NCI-H1417 treated with DMSO at 0.1 percent for 48 hours (cell line): ENCODE measurements around the gene CT55.
"Not testable (repeated sequence)": the region's sequence is repeated elsewhere in the genome, so short reads cannot be mapped to it uniquely, and the experiment has no call there.

Experiments
- DNase-seq: peaks from one replicate; lab custom pipeline; 2025; lab: John Stamatoyannopoulos, UW

Gene CT55

GRCh38 chrX:135170877-135171519 is at the start of gene CT55:
TSS of gene CT55 (minus strand) at chrX:135171398. CDS start at chrX:135171171, 227 bp downstream.
- no peak for DNase-seq

DNA sequence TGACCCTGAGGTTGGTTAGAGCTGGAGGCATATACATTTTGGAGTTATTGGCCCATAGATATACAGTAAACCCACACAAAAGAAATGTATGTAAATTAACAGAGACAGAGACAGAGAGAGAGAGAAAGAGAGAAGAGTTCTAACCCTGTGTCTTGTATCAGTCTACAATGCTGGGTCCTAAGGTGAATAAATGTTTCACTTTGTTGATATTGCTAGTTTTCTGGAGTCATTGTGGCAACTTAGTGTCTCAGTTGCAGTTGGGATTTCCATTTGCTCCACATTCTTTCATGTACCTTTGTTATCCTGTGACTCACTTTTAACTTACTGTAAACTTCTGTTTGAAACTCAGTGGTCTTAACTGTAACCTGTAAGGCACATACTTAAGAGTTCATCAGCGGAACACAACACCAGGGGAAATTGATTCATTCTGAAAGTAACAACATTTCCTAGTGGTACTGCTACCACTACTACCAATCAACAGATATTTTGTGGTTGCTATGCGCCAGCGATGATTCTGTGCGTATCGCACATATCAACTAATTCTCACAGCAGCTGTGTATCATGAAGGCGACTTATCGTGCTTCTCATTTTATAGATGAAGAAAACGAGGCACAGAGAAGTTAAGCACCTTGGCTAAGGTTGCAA is 42.1 kb upstream of the CT55 start:
- no peak for DNase-seq

GRCh38 chrX:135206427-135206826 is 35.2 kb upstream of the CT55 start:
- not testable (repeated sequence) for DNase-seq

GRCh38 chrX:135200297-135200696 is 29.1 kb upstream of the CT55 start:
- no peak for DNase-seq

DNA sequence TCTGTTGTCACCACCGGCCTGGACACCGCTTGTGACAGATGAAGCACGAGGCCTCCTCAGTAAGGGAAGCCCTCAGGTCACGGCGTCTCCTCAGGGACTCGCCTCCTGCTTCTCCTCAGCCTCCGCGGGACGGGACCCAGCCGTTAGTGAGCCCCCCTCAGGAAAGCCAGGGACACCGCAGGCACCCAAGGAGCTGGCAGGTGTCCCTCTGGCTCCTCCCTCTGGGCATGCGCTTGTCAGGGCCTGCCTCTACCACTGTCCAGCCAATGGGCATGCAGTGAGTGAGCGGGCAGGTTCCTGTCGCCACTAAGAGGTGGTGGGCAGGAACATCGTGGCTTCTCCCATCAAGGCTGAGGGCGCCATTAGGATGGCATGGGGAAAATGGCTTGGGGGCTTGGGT is 23.5 kb upstream of the CT55 start:
- no peak for DNase-seq

GRCh38 chrX:135193740-135194139 is 22.5 kb upstream of the CT55 start:
- no peak for DNase-seq

DNA sequence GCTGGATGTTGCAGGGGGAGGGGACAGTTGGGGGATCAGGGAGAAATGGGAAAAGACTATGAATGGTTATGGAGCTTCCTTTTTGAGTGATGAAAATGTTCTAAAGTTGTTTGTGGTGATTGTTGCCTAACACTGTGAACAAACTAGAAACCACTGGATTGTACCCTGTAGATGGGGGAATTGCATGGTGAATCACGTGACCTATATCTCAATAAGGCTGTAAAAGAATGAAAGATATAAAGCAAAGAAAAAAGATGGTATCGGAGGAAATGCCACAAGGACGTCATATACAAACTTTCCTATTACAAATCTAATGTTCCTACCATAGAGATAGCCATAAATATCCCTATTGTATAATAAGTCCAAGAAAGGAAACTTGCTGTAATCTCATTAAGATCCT is 20.6 kb upstream of the CT55 start:
- DNase-seq, result no peak

GRCh38 chrX:135185795-135186443 is 14.7 kb upstream of the CT55 start:
- no peak for DNase-seq

DNA sequence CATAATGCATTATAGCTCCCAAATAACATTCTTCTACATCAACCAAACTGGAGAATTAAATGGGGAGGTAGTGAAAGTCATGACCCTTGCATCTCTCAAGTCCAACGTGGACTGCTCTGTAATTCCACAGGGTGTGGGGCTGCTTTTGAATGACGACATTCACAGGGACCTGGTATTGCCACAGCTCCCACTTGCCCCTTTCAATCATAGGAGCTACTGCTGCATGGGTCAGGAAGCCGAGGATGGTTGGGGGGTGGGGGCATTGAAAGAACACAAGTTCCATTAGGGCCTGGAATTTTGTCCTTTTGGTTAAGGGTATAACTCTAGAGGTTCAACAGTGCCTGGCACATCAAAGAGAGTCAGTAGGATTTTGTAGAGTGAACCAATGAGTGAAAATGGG is 7.4 kb upstream of the CT55 start:
- DNase-seq, result no peak

GRCh38 chrX:135170468-135170867 is 730 bp downstream of the CT55 start:
- DNase-seq, result no peak

GRCh38 chrX:135169534-135169933 is 1.7 kb downstream of the CT55 start:
- not testable (repeated sequence) for DNase-seq

GRCh38 chrX:135168486-135168885 is 2.7 kb downstream of the CT55 start:
- DNase-seq, result no peak

DNA sequence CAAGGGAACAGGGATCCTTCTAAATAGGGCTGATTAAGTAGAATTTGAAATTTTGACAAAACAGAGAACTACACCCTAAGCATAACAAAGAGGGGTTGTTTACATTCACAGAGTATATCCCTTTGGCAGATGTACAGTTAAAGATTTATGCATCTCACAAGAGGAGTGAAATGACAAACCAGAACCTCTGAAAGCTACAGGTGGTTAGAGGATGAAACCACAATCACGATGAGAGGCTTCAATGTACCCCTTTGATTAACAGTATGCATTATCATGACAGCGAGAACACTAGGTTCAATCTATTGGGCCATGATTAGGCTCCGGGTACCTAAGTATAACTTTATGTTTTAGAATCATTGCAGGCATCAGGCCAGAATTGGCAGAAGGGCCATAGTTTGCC is 16.5 kb downstream of the CT55 start:
- DNase-seq, result not testable (repeated sequence)

DNA sequence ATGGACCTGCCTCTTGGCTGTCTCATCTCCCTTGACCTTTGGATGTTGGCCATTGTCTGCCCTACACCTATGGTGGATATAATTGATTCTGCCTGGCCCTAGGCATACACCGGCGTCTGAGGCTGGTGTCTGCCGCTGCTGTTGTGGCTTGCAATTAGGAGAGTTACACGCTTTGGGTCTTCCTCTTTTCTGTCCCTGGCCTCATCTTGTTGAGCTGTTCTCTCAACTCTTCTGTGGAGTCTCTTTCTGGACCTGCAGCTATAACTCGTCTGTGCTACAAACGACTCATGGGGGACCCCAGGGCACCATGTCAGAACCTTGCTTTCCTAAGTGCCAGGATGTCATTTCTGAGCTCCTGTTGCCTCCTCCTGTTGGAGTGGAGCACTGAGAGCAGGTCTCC is 45.1 kb downstream of the CT55 start:
- DNase-seq, result not testable (repeated sequence)

GRCh38 chrX:135120056-135120576 is 51.1 kb downstream of the CT55 start, which contains the start of gene ETDB:
TSS of gene ETDB (minus strand) at chrX:135120526. CDS start at chrX:135119261, 1,265 bp downstream.
- DNase-seq, result not testable (repeated sequence)

- DNase-seq, result not testable (repeated sequence)
Measured at GRCh38 chrX:135116064-135116463, 55.1 kb downstream of the CT55 start.

DNA sequence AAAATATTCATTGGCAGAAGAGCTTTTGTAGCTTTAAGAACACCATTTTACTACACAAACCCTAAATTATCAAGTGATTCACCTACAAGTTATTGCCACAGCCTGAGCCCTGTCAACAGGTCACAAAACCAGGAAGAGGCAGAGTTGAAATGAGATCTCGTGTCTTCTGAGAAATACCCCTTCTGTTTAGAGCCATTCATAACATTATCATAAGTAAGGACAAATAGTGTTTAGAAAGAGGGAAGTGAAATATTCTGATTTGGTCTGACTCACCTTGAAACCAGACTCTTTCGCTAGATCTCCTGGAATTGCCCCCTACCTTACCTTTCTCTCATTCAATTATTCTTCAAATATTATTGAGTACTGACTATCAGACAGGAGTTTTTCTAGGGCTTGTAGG is 56.8 kb downstream of the CT55 start:
- no peak for DNase-seq

- DNase-seq, result no peak
Measured at GRCh38 chrX:135112743-135113142, 58.5 kb downstream of the CT55 start.

DNA sequence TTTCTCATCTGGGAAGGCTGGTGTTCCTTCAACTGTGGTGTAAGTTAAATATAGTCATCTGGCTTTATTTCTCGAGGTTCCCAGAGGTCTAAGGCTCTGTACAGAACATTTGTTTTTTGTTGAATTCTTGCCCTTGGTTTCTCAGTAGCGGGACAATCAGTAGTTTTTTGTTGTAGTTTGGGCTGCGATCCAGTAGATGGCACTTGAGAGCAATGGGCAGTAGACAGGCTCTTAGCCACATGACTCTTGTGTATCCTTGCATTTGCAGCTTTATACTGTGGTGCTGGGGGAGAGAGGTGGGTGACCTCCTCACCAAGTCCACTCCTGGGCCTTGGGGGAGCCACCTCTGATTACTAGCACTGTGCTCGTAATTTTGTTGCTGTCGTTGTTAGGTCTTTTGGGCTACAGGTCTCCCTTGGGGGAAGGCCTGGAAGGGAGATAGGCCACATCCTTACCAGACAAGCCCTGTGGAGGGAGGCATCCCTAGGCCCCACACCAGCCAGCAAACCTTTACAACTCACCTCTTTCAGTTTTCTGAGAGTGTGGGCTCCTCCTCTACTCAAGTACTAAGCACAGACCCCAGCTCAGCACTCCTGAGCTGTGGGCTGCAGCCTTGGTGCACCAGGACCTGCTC is 59.0 kb downstream of the CT55 start:
- no peak for DNase-seq

- no peak for DNase-seq
Measured at GRCh38 chrX:135109554-135109953, 61.6 kb downstream of the CT55 start.
